H1 (cell line): ENCODE measurements around the gene GPR63.

ENCODE experiments used
- POLR2A ChIP-seq, 2 experiments: IDR thresholded peaks; 1 replicate in 1 of 2; 2 replicates in 1 of 2; pipeline ENCODE4 v1.6.1; 2011; ENCODE audit warnings: low read depth in 2 of 2, low read length in 2 of 2, mild to moderate bottlenecking in 2 of 2; ENCODE audit errors: control extremely low read depth in 1 of 2
- RNF2 ChIP-seq: fragments of 200-900, 300-1000 bp; sonication (generic); IDR thresholded peaks from 2 replicates; pipeline ENCODE4 v1.7.1; 2016; ENCODE audit warnings: borderline replicate concordance, low read depth, mild to moderate bottlenecking, antibody characterized with exemption, low read length; ENCODE audit not compliant: poor library complexity, severe bottlenecking; ENCODE audit errors: missing control alignments
- TEAD4 ChIP-seq: IDR thresholded peaks from 2 replicates; pipeline ENCODE4 v1.6.1; 2012; ENCODE audit warnings: low read depth, low read length, inconsistent platforms, mixed read lengths
- TF ChIP-seq, protein P1 (sequence below): IDR thresholded peaks from 2 replicates; pipeline ENCODE4 v1.6.1; 2011; ENCODE audit warnings: low read length, improper control_type of control experiment

DNA sequence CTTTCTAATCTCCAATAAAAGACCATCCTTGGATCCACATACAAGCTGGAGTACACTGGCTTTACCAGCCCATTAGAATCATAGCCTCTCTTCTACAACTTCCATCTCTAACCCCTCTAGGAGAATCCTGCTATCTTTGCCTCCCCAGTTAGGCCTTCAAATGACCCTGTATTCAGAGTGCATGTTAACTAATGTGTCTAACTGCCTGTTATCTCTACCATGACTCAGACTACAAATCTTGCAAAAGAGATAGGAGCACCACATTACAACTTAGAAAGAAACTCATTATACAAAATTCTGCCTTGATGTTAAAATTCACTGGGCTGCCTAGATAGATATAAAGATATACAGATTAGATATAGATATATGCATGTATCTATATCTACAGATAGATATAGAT, 28.2 kb downstream of the GPR63 start:
- TF ChIP-seq RNF2 (no peak), POLR2A (IDR thresholded peaks at IDR 0.05; ENCODE audit: control extremely low read depth in 1 of 2, low read depth in 2 of 2, low read length in 2 of 2) (no peak), TEAD4 (no peak)
- TF ChIP-seq, protein P1, sequence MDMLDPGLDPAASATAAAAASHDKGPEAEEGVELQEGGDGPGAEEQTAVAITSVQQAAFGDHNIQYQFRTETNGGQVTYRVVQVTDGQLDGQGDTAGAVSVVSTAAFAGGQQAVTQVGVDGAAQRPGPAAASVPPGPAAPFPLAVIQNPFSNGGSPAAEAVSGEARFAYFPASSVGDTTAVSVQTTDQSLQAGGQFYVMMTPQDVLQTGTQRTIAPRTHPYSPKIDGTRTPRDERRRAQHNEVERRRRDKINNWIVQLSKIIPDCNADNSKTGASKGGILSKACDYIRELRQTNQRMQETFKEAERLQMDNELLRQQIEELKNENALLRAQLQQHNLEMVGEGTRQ, result no peak
